Keratinocyte (primary cell): Measurements from ENCODE around the gene GALNT9. TPM values are rescaled to one million over a fixed set of nuclear protein-coding genes. Genes with fewer than 3 reads are reported as not detected.

Experiments
- DNase-seq: peaks from one replicate; pipeline ENCODE4 v3.0.0-alpha.2; 2011; ENCODE audit warnings: low read depth, missing footprints, low spot score
- FAIRE-seq: peaks from 2 replicates; lab custom pipeline; 2011; peaks lifted over from hg19 to GRCh38; lab: Jason Lieb, UNC
- H2AFZ ChIP-seq: 2 replicates; pipeline ENCODE4 v1.6.0; 2012; ENCODE audit warnings: low read length, control low read depth, inconsistent platforms; ENCODE audit not compliant: control insufficient read depth
- H3K27ac ChIP-seq: 2 replicates; pipeline ENCODE4 v1.5.1; 2011; ENCODE audit warnings: low read length; ENCODE audit not compliant: control insufficient read depth, insufficient read depth
- H3K27me3 ChIP-seq: 3 replicates; pipeline ENCODE4 v1.6.0; 2011; ENCODE audit warnings: low read length; ENCODE audit not compliant: control insufficient read depth, insufficient read depth; ENCODE audit errors: extremely low read depth
- H3K36me3 ChIP-seq, 2 experiments: 2 replicates in 1 of 2; 3 replicates in 1 of 2; pipeline ENCODE4 v1.5.1; 2011; ENCODE audit warnings: low read length in 2 of 2, mild to moderate bottlenecking in 1 of 2; ENCODE audit not compliant: control insufficient read depth in 2 of 2, insufficient read depth in 2 of 2; ENCODE audit errors: extremely low read depth in 1 of 2
- H3K4me1 ChIP-seq: 3 replicates; pipeline ENCODE4 v1.5.1; 2011; ENCODE audit warnings: low read length; ENCODE audit not compliant: control insufficient read depth, insufficient read depth; ENCODE audit errors: extremely low read depth
- H3K4me2 ChIP-seq: 3 replicates; pipeline ENCODE4 v1.6.0; 2011; ENCODE audit warnings: low read depth, low read length; ENCODE audit not compliant: control insufficient read depth, insufficient read depth; ENCODE audit errors: extremely low read depth
- H3K4me3 ChIP-seq, 3 experiments: fragments of 200-600 bp in 1 of 3; sonication (generic) in 1 of 3; 2 replicates in 2 of 3; 3 replicates in 1 of 3; pipeline ENCODE4 v1.5.1; 2011 to 2016; ENCODE audit warnings: low read length in 3 of 3, mild to moderate bottlenecking in 3 of 3, control low read depth in 2 of 3, inconsistent platforms in 1 of 3, low read depth in 1 of 3, mixed read lengths in 1 of 3, mixed run types in 1 of 3, moderate library complexity in 1 of 3; ENCODE audit not compliant: control insufficient read depth in 2 of 3, insufficient read depth in 2 of 3; ENCODE audit errors: extremely low read depth in 1 of 3
- H3K79me2 ChIP-seq: 2 replicates; pipeline ENCODE4 v1.6.0; 2012; ENCODE audit warnings: low read length; ENCODE audit not compliant: control insufficient read depth, insufficient read depth
- H3K9ac ChIP-seq: 3 replicates; pipeline ENCODE4 v1.6.0; 2011; ENCODE audit warnings: low read length; ENCODE audit not compliant: control insufficient read depth, insufficient read depth; ENCODE audit errors: extremely low read depth
- H3K9me1 ChIP-seq: 3 replicates; pipeline ENCODE4 v1.6.0; 2011; ENCODE audit warnings: low read length; ENCODE audit not compliant: control insufficient read depth, insufficient read depth; ENCODE audit errors: extremely low read depth
- H3K9me3 ChIP-seq: 2 replicates; pipeline ENCODE4 v1.5.1; 2012; ENCODE audit warnings: low read depth, low read length; ENCODE audit not compliant: control insufficient read depth
- H4K20me1 ChIP-seq: 3 replicates; pipeline ENCODE4 v1.6.0; 2011; ENCODE audit warnings: low read length; ENCODE audit not compliant: control insufficient read depth, insufficient read depth; ENCODE audit errors: extremely low read depth
- CTCF ChIP-seq, 3 experiments: IDR thresholded peaks in 1 of 3; conservative IDR thresholded peaks in 1 of 3; optimal IDR thresholded peaks in 1 of 3; 2 replicates in 2 of 3; 3 replicates in 1 of 3; pipeline versions ENCODE3 to v1.5.1; 2011; ENCODE audit warnings: low read length in 3 of 3, mild to moderate bottlenecking in 3 of 3, moderate library complexity in 2 of 3, control low read depth in 1 of 3, inconsistent platforms in 1 of 3; ENCODE audit not compliant: insufficient read depth in 2 of 3; ENCODE audit errors: extremely low read depth in 1 of 3
- EZH2 ChIP-seq: IDR thresholded peaks from one replicate; pipeline ENCODE4 v1.6.1; 2012; ENCODE audit warnings: inconsistent platforms, mild to moderate bottlenecking, low read length, moderate library complexity
- dilution Hi-C: fragments of 300-500 bp; cut with MboI; formaldehyde crosslinking; loops from one replicate; pipeline ENCODE4 v1.7.0; 2020; ENCODE audit warnings: low sequenced_read_pairs; ENCODE audit not compliant: extremely low pct_ligation_motif_present
- polyA plus RNA-seq, 5 experiments: library from polyadenylated mRNA; depleted of rRNA in 3 of 5; stranded (reverse) in 3 of 5; stranded (forward) in 1 of 5; unstranded in 1 of 5; fragments of >200 nt; gene quantifications; 1 replicate in 1 of 5; 2 replicates in 3 of 5; 3 replicates in 1 of 5; pipeline versions ENCODE4 v1.2.1 to v1.2.3, GENCODE V29; 2011 to 2012; ENCODE audit warnings: missing spikeins in 2 of 5, low read depth in 1 of 5, low replicate concordance in 1 of 5

GALNT9 gene
- polyA plus RNA-seq, 1 donor (not counting 4 experiments of a cell fraction or from before 2014, with no cell fraction given), result not detected

- TF ChIP-seq EZH2, result no peak
- no peak for TF ChIP-seq CTCF (optimal IDR thresholded peaks at IDR 0.05 in 1 of 3, IDR thresholded peaks at IDR 0.05 in 1 of 3, conservative IDR thresholded peaks at IDR 0.05 in 1 of 3; ENCODE audit: extremely low read depth in 1 of 3, insufficient read depth in 2 of 3, low read length in 3 of 3)
- Histone ChIP-seq H2AFZ (no peak overlapping the region), H3K9ac (no peak overlapping the region), H4K20me1 (no peaks in the 10 kb centered on the region), H3K4me1 (no peaks in the 10 kb centered on the region), H3K27me3 (peaks cover 35% of the 10 kb centered on the region), H3K9me1 (no peaks in the 10 kb centered on the region), H3K79me2 (no peaks in the 10 kb centered on the region), H3K4me2 (no peak overlapping the region), H3K27ac (no peak overlapping the region), H3K4me3 (no peak overlapping the region), H3K9me3 (peaks cover 7% of the 10 kb centered on the region), H3K36me3 (no peaks in the 10 kb centered on the region)
- dilution Hi-C loops, result no loop called here
- FAIRE-seq (no peak), DNase-seq (no peak)
Measured at GRCh38 chr12:132327336-132328171, 1.8 kb downstream of the GALNT9 start.

- peaks cover 5% of the 10 kb centered on the region for H3K9me3 ChIP-seq
- FAIRE-seq (no peak), DNase-seq (no peak)
- H2AFZ ChIP-seq, result no peak overlapping the region
- H3K9ac ChIP-seq, result no peak overlapping the region
- no peaks in the 10 kb centered on the region for H3K79me2 ChIP-seq
- dilution Hi-C loops, result no loop called here
- no peak overlapping the region for H3K27ac ChIP-seq
- no peaks in the 10 kb centered on the region for H3K36me3 ChIP-seq
- H3K4me1 ChIP-seq, result no peaks in the 10 kb centered on the region
- TF ChIP-seq CTCF (optimal IDR thresholded peaks at IDR 0.05 in 1 of 3, IDR thresholded peaks at IDR 0.05 in 1 of 3, conservative IDR thresholded peaks at IDR 0.05 in 1 of 3; ENCODE audit: extremely low read depth in 1 of 3, insufficient read depth in 2 of 3, low read length in 3 of 3) (no peak), EZH2 (no peak)
- no peak overlapping the region for H3K4me2 ChIP-seq
- H4K20me1 ChIP-seq, result no peaks in the 10 kb centered on the region
- H3K9me1 ChIP-seq, result no peaks in the 10 kb centered on the region
- peaks cover 35% of the 10 kb centered on the region for H3K27me3 ChIP-seq
- H3K4me3 ChIP-seq, result no peak overlapping the region
Measured at GRCh38 chr12:132326646-132327045, 2.7 kb downstream of the GALNT9 start.
